Activated CD4-positive, alpha-beta T cell treated with anti-CD3 and anti-CD28 coated beads for 4 hours (primary cell): ENCODE results near the gene OVAAL.

Source experiments
- DNase-seq, 2 donors: peaks; one replicate each; pipeline ENCODE4 v3.0.0-alpha.2; 2020

OVAAL gene

DNA sequence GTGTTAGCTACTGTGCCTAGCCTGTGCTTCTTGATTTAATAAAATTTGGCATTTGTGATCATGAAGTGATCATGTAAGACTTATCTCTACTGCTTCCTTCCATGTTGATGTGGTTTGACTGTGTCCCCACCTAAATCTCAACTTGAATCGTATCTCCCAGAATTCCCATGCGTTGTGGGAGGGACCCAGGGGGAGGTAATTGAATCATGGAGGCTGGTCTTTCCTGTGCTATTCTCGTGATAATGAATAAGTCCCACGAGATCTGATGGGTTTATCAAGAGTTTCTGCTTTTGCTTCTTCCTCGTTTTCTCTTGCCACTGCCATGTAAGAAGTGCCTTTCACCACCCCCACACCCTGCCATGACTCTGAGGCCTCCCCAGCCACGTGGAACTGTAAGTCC is at the start of gene OVAAL:
Gene OVAAL, plus strand, starts transcription at position 301 of the 400 bp plus-strand sequence.
- DNase-seq = no peak

DNA sequence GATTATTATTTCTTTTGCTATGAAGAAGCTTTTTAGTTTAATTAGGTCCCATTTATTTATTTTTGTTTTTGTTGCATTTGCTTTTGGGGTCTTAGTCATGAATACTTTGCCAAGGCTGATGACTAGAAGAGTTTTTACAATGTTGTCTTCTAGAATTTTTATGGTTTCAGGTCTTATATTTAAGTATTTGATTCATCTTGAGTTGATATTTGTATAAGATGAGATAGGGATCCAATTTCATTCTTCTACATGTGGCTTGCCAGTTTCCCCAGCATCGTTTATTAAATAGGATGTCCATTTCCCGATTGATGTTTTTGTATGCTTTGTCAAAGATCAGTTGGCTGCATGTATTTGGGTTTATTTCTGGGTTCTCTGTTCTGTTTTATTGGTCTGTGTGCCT is 47.9 kb upstream of the OVAAL start:
- no peak for DNase-seq

DNA sequence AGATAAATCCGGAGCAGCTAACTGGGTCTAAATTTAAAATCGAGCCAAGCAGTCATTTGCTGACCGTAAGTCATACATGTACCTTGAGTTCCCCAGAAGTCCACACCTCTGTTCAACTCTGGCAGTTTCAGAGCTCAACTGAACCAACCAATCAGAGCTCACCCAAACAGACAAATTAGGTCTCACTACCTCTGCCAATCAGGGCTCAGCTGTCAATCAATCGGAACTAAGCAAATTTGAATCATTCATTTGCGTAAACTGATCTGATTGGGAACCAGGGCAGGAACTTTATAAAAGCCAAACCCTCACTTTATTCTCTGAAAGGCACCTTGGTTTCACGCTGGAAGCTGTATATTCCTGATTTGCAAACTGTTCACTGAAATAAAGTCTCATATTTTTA is 45.2 kb upstream of the OVAAL start:
- no peak for DNase-seq

DNA sequence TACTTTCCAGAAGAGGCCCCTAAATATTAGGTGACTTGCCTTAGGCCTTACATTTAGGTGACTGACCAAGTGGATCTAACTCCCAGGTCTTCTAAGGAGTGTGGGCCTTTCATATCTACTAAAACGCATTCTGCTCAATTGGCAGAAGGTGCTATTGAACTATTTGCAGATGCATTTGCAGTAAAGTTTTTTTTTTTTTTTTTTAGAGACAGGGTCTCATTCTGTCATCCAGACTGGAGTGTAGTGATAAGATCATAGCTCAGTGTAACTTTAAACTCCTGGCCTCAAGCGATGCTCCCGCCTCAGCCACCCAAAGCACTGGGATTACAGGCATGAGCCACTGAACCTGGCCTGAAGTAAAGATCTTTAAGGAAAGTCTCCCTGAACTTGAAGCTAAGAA is 43.4 kb upstream of the OVAAL start:
- DNase-seq = no peak

DNA sequence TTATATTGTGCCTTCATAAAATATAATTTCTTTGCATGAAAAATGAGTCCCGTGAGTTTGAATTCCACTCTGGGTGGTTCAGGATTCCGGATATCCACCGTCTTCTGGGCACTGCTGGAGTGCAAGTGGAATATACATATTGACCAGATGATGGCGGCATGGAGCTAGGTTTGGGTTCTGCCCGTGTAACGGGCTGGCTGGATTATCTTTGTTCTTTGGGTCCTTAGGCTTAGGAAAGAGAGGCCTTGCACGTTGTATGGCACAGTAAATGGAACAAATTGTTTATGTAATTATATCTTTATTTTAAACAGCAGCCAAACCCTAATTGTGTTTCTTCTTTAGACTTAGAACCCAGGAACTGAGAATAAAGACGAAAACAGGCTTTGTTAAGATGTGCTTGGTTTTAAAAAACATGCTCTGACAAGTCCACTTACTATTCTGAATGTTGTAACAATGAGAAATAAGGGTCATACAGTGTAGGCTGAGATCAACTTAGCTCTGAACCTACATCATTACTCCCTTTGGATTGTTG is 42.8 kb upstream of the OVAAL start:
- peak; percentile 43 to 57 for DNase-seq

DNA sequence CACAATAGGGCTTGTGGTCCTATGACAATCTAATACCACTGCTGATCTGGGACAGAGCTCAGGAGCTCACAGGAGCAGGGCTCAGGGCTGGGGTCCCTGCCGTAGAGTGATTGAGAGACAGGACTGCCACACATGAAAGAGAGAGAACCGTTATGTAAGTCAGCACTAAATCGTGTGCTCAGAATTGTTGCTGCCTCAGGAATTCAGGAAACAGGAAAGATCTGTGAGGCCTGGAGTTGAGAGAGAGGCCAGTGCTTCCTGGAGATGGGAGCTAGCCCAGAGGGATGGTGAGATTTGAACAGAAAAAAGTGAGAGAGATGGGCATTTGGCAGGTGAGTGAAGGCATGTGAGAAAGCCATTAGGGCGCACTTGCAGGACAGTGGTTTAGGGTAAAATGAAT is 38.9 kb upstream of the OVAAL start:
- no peak for DNase-seq

DNA sequence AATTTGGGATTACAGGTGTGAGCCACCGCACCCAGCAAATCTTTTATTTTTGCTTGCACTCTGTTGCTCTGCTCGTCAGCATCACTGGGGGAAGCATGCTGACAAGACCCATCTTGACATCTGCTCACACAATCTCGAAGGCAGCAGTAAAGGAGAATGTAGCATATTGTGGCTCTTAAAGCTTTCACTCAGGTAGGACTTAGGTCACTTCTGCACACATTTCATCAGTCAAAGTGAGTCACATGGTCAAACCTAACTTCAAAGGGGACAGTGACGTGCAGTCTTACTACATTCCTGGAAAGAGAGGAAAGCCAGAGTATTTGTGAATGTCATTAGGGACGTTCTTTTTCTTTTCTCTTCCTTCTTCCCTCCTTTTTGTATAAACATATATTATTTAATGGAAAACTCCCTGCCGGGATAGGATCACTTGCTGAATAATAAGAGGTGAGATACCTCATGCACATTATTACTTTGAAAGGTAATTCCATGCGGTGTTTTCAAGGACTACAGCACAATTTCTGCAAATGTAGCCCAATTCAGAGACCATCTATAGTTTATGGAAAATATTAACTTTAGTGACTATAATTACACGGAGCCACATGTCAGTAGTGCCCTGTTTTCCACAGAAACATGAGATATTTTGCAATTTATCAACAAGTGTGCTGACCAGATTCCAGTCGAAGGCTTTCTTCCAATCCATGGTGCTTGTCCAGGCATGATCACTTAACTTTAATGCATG is 37.1 kb upstream of the OVAAL start:
- DNase-seq = no peak

DNA sequence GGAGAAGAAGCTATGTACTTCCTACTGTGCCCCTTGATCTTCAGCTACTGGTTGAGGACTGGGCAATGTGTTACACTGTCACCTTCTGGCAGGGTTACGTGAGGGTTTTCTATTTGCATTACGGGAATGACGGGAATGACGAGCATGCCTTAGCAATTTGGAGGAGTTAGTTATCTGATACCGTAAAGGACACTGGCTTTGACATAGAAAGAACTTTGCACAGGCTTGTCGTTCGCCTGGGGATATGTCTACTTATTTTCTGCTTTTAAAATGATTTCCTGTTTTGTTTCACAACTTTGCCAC is 36.6 kb upstream of the OVAAL start:
- DNase-seq = no peak

DNA sequence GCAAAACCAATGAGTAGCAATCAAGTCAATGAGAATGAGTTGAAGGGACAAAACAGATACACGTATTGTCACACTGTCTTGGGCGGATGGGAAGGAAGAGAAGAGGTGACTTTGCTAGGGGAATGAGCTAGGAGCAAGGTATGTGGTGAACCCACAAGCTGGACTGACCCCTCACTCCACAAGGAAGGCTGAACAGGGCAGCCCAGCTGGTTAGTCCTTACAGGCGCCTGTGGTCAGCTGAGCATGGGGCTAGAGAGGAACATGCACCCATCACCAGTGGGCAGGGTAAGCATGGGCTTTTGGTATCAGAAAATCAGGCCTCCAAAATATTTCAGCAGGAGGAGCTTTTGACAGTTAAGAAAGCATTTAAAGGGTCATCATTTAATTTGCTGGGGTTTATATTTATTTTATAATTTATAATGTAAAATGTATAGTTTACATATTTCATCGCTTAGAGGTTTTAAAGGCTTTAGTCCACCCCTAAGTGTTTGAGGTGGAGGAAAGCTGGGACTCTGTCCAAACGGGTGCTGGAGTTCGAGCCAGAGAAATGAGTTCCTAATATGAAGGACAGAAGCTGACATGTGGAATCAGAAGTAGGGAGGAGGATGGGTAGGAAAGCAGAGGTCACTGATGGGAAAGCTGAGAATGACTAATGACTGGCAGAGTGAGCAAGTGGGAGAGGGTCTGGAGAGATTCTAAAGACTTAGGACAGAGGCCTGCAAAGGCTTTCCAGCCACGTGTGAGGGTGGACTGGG is 34.4 kb upstream of the OVAAL start:
- DNase-seq = no peak

DNA sequence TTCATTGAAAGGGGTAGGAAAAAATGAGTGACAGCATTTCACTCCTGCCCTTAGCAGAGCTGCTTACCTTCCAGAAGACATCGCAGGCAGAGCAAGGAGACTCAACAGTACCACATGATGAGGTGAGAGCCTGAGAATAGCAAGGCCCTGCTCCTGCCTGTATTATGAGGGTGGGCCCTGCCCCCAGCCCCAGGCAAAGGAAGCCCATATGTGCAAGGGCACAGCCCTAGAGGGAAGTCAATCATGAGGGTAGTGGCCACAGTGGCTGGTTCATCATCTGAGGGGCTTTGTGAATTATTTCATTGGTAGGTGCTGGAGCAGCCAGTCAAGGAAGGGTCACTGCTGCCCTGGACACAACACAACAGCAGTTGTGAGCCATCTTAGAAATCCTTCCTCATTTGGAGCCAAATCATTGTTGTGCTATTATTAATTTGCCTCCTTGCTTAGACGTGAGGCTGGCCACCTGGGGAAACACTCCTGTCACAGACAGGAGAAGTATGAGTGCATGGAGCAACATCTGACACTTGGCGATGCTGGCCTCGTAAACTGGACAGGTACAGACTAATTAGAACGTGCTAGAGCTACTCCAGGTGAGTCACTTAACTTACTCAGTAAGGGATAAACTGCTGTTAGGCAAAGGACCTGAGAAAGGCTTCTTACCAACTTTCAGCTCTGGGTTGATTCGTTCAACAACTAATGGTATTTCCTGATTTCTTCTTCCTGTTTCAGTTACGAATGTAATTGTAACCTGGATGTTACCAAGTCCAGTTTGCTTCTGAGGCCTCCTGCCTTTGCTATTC is 33.6 kb upstream of the OVAAL start:
- DNase-seq = no peak

DNA sequence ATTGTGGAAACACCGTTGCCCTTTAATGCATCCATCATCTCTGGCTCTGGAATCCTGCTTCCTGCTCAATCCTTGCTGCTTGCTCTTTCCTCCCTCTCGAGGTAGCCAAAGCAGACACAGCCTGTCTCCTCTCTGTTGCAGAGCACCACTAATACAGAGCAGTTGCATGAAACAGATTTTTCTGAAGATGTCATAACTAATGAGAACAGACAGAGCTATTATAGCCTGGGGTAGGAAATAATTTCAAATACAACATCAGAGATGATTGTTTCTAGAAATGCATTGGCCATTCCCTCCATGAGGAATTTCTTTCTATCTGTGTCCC is 33.1 kb upstream of the OVAAL start:
- no peak for DNase-seq

DNA sequence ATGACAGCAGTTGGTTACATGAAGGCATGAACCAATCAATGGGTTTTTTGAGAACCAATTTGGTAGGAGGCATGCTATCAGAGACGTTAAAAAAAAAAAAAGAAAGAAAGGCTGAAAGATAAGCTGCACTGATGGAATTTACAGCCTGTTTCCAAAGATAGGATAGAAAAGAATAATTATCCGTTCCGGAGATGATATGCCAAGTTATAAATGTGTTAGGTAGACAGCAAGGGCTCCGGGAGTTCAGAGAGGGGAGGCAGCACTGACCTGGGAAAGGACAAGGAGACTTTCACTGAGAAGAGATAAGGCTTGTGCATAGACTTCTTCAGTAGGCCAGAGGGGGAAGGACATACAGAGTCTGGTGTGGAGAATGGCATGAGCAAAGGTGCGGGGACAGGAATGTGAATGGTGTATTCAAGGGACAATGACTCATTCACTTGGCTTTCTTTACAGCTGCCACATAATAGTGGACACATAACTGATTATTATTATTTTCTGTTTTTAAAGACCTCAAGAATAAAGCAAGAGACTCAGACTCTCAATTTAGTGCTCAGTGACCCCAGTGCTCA is 31.6 kb upstream of the OVAAL start:
- DNase-seq = no peak

DNA sequence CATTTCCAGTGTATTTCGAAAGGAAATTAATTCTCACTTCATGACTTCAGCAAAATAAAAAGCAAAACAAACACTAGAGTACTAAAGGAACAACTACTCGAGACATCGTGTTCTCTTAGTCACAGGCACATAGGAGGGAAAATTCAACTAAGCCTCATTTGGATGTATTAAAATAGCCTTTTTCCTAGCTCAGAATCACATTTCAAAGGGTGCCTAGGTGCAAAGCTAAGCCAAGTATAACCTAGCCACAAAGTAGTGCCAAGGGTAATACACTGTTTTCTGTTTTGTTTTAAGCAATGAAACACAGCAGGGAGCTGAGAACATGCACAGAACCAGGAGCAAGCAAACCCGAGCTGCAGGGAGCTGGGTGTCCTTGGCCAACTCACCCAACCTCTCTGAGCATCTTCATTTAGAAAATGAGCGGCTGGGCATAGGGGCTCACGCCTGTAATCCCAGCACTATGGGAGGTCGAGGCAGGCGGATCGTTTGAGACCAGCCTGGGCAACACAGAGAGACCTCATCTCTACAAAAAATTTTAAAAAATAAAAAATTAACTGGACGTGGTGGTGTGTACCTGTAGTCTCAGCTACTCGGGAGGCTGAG is 29.8 kb upstream of the OVAAL start:
- no peak for DNase-seq

DNA sequence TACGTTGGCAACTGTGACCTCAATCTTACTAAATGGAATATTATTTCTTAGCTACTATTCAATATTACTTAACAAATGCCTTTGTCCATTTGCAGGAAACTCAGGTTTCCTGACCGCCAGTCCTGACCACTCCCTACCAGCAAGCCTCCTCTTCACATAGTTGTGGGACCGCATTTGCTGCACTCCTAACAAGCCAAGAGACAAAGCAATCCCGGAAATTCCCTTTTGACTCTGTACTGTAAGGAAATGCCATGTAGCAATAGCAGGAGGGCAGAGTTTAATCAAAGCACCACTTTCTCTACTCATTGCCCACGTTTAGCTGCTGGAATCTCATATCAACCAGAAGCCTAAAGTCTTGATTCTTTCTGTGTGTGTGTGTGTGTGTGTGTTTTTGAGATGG is 28.3 kb upstream of the OVAAL start:
- DNase-seq = no peak

DNA sequence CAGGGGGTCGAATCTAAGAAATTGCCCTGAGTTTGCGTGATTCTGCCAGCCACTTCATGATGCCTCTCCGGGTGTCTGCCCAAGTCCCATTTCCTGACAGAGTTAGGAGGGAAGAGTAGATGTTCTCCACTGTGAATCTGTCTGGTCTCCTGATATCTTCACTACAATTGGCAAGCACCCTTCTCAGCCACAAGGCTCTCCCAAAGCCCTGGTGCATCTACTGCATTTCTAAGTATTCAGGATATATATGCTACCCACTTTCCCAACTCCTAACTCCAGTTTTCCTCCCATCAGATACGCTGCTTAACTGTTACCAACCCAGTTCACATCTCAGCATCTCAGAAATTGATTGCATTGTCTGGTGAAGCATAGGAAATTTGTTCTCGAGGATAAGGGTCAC is 25.9 kb upstream of the OVAAL start:
- no peak for DNase-seq

DNA sequence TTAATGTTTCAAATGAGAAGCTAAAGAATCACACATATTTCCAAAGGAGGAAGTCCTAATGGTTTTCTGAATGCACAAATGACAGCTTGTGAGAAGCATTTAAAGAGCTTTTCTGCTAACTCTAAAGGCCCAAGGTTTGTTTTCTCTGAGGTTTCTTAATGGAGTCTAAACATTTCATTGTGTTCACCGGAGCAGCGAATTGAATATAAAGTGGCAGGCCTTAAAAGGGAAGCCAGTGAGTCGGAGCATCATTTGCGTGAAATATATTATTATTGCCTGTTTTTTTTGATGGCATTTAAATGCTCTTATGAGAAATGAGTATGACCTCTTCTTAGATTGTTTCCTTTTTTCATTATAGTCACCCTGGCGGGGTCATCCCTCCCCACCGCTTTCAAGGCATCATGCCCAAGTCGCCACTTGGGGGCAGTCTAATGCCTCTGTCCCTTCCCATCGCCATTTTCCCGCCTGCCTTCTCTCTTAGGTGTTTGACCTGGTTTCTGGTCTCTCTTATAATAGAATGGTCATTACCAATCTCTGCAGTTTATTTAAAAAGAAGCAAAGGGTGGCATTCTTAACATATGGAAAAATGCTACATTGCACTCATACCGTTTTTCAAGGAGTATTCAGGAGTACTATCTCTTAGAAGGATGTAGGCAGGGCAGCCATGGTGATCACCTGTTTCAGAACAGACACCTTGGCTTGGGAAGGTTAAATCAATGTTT is 25.3 kb upstream of the OVAAL start:
- peak; percentile 53 to 58 for DNase-seq

DNA sequence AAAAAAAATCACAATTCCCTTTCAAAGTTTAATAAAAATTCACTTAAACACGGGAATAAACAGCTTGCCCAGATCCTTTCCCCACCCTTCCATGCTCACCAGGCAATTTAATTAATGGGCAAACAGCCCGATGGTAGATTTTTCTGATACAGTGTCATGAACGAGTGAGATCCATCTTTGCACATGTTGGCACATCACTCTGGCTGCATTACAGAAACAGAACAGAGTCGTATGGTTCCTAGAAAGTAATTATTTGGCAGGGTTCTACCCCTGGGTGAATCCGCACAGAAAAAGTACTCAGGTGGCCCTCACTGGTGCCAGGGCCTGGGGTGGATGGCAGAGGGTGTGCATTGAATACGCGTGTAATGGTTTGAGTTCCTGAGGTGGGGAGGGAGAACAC is 24.6 kb upstream of the OVAAL start:
- DNase-seq = no peak

DNA sequence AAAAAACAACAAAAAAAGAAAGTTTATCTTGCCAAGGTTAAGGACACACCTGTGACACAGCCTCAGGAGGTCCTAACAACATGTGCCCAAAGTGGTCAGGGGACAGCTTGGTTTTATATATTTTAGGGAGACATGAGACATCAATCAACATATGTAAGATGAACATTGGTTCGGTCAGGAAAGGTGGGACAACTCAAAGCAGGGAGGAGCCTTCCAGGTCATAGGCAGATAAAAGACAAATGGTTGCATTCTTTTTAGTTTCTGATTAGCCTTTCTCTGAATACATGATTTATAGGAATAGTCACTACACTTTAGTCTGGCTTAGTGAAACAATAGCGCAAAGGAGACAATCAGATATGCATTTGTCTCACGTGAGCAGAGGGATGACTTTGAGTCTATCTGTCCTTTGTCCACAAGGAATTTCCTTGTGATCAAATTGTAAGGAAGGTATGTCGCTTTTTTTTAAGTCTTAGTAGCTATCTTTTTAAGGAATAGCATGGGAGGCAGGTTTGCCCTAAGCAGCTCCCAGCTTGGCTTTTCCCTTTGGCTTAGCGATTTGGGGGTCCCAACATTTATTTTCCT is 23.3 kb upstream of the OVAAL start:
- DNase-seq = no peak

DNA sequence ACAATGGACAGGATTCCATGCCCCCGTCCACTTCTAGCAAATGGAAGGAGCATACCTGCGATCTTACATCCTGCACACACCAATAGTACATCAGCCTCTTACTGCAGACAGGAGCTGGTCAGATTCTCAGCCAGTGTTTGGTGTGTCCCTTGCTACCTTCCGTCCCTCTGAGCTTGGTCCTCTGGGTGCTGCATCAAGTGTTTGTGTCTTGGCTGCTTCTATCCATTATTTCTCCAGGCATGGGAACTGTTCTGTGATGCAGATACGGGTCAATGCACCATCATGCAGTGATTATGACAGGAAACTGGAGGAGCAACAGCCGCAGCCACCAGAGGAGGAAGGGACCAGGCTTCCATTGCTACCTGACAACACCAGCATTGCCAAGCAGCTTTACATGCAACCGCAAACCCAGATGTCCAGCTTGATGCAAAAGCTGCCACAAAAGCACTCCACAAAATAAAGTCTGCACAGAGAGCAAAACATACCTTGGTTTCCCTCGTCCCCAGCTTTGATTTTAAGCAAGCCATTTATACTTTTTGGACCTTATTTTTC is 21.9 kb upstream of the OVAAL start:
- no peak for DNase-seq

DNA sequence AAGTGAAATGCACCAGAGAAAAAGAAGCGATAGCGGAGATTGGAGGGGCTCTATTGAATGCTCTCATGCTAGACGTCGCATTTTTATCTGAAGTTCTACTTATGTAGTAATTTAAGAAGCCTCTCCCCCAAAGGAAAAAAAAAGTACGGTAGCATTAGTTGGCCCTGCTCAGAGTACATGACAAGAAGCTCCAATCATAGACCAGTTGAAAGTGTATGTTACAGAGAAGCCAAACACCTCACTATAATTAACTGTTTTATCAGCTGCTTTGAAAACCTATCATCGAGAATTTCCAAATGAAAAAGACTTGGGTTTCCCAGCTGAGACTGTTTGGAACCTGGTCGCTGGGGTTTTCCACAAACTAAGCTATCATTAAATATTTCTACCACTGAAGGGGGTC is 19.6 kb upstream of the OVAAL start:
- DNase-seq = no peak

DNA sequence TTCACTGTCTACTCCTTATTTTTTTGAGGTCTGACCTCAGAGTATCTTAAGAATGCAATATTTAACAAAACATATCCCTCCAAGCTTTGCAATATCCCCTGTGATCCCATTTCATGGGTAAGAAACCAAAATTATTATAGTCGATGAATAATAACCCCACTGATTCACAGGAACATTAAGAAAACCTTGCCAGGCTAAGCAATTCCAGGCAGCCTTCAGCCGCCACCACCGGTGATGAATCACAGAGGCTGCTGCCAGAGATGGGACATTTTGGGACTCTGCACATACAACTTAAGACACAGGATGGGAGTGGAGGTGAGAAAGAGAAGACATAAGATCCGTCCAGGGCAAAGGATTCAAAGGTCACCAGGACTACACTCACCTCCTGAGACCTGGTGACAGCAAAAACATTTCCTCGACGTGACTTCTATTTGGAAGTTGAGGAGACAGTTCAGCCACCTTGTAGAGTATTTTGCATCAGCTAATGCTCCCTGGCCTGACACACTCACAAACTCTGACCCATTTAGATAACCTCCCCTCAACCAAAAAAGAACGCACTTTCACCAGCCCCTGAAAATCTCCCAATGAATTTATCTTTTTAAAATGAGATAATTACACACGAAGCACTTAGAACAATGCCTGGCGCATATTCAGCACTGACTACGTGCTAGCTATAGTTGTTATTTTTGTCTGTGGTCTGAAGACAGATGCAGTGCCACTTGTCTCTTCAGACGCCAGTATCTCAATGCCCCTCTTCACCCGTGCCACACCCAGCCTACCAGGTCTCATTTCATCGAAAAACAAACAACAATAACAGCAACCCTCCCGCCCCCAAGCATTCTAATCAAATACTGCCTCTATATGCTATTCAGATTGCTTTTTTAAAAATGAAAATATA is 17.8 kb upstream of the OVAAL start:
- DNase-seq = no peak
